HTERT RPE-1 (cell line): ENCODE data around the gene PPP2R2D.

ENCODE experiments used
- in situ Hi-C: fragments of 300-500 bp; cut with MboI; formaldehyde crosslinking; loops from 4 replicates; pipeline ENCODE4 v1.14.3; 2020; ENCODE audit warnings: low sequenced_read_pairs

Gene PPP2R2D

GRCh38 chr10:131991726-131992125 is 90.9 kb downstream of the PPP2R2D start:
- in situ Hi-C loops: no loop called here

- in situ Hi-C loops: no loop called here
Observed at GRCh38 chr10:131993275-131993674, 92.5 kb downstream of the PPP2R2D start.

- in situ Hi-C loops: no loop called here
Observed at GRCh38 chr10:131994435-131994834, 93.6 kb downstream of the PPP2R2D start.

GRCh38 chr10:131996466-131997365 is 95.9 kb downstream of the PPP2R2D start:
- in situ Hi-C loops: no loop called here

- in situ Hi-C loops: no loop called here
Observed at GRCh38 chr10:131997366-131998049, 96.7 kb downstream of the PPP2R2D start.

- in situ Hi-C loops: no loop called here
Observed at GRCh38 chr10:131998050-131998844, 97.4 kb downstream of the PPP2R2D start.

GRCh38 chr10:131998845-131999681 is 98.3 kb downstream of the PPP2R2D start:
- in situ Hi-C loops: no loop called here

- in situ Hi-C loops: no loop called here
Observed at GRCh38 chr10:132001238-132001972, 100.6 kb downstream of the PPP2R2D start.

GRCh38 chr10:132002004-132002403 is 101.2 kb downstream of the PPP2R2D start:
- in situ Hi-C loops: no loop called here

GRCh38 chr10:132003282-132003924 is 102.6 kb downstream of the PPP2R2D start:
- in situ Hi-C loops: no loop called here

GRCh38 chr10:132004052-132004451 is 103.2 kb downstream of the PPP2R2D start:
- in situ Hi-C loops: no loop called here

- in situ Hi-C loops: no loop called here
Observed at GRCh38 chr10:132005147-132005546, 104.3 kb downstream of the PPP2R2D start.

GRCh38 chr10:132006966-132007365 is 106.2 kb downstream of the PPP2R2D start:
- in situ Hi-C loops: no loop called here

- in situ Hi-C loops: no loop called here
Observed at GRCh38 chr10:132007681-132008080, 106.9 kb downstream of the PPP2R2D start.
